MM.1S (cell line): ENCODE results near the gene APBB1.

Experiments
- DNase-seq: peaks from one replicate; pipeline ENCODE4 v3.0.0-alpha.2; 2015
- H2AFZ ChIP-seq: fragments of 300-600 bp; sonication (generic); 2 replicates; pipeline ENCODE4 v1.6.0; 2016; ENCODE audit warnings: antibody characterized with exemption, low read length
- H3F3A ChIP-seq: fragments of 300-600 bp; sonication (generic); 2 replicates; pipeline ENCODE4 v1.6.1; 2016; ENCODE audit warnings: mild to moderate bottlenecking, antibody characterized with exemption, low read length, moderate library complexity, mixed read lengths; ENCODE audit not compliant: insufficient read depth
- H3K27ac ChIP-seq: fragments of 300-600 bp; sonication (generic); 2 replicates; pipeline ENCODE4 v1.5.1; 2016; ENCODE audit warnings: mild to moderate bottlenecking, low read length
- H3K27me3 ChIP-seq: fragments of 300-600 bp; sonication (generic); replicated peaks from 2 replicates; pipeline ENCODE4 v1.6.0; 2016; ENCODE audit warnings: low read length; ENCODE audit not compliant: insufficient read depth
- H3K36me3 ChIP-seq: fragments of 300-600 bp; sonication (generic); replicated peaks from 2 replicates; pipeline ENCODE4 v1.6.1; 2016; ENCODE audit warnings: mild to moderate bottlenecking, low read length, mixed read lengths; ENCODE audit not compliant: insufficient read depth
- H3K4me1 ChIP-seq: fragments of 300-600 bp; sonication (generic); 2 replicates; pipeline ENCODE4 v1.6.1; 2016; ENCODE audit warnings: low read length, mixed read lengths
- H3K4me2 ChIP-seq: fragments of 300-600 bp; sonication (generic); 2 replicates; pipeline ENCODE4 v1.6.0; 2016; ENCODE audit warnings: low read depth, low read length
- H3K4me3 ChIP-seq: fragments of 300-600 bp; sonication (generic); 2 replicates; pipeline ENCODE4 v1.5.1; 2016; ENCODE audit warnings: low read length, mixed read lengths
- H3K79me2 ChIP-seq: fragments of 300-600 bp; sonication (generic); 2 replicates; pipeline ENCODE4 v1.6.1; 2016; ENCODE audit warnings: mixed run types, low read length, mixed read lengths
- H3K9ac ChIP-seq: fragments of 300-600 bp; sonication (generic); 2 replicates; pipeline ENCODE4 v1.6.1; 2016; ENCODE audit warnings: low read length, mixed read lengths
- H3K9me2 ChIP-seq: fragments of 300-600 bp; sonication (generic); replicated peaks from 2 replicates; pipeline ENCODE4 v1.6.1; 2016; ENCODE audit warnings: mild to moderate bottlenecking, low read length, mixed read lengths; ENCODE audit not compliant: insufficient read depth
- H3K9me3 ChIP-seq: fragments of 300-600 bp; sonication (generic); replicated peaks from 2 replicates; pipeline ENCODE4 v1.6.1; 2016; ENCODE audit warnings: mild to moderate bottlenecking, low read length, mixed read lengths; ENCODE audit not compliant: insufficient read depth
- H4K20me1 ChIP-seq: fragments of 300-600 bp; sonication (generic); 2 replicates; pipeline ENCODE4 v1.6.1; 2016; ENCODE audit warnings: mild to moderate bottlenecking, low read length, moderate library complexity, mixed read lengths; ENCODE audit not compliant: insufficient read depth
- CTCF ChIP-seq: fragments of 300-600 bp; sonication (generic); IDR thresholded peaks from 2 replicates; pipeline ENCODE4 v1.5.1; 2016; ENCODE audit warnings: antibody characterized with exemption, low read length, mixed read lengths
- EZH2 ChIP-seq: fragments of 300-600 bp; sonication (generic); optimal IDR thresholded peaks from 2 replicates; pipeline ENCODE3; 2017; ENCODE audit warnings: low read depth, mild to moderate bottlenecking, antibody characterized with exemption, low read length, mixed read lengths
- EZH2phosphoT487 ChIP-seq: fragments of 300-600 bp; sonication (generic); IDR thresholded peaks from 2 replicates; pipeline ENCODE4 v1.6.1; 2018; ENCODE audit warnings: antibody characterized with exemption, low read length

The APBB1 gene

GRCh38 chr11:6410695-6411430 lies 8.0 kb downstream of the APBB1 start:
- no peak overlapping the region for H2AFZ ChIP-seq
- no peak for DNase-seq

GRCh38 chr11:6406370-6406769 lies 12.5 kb downstream of the APBB1 start:
- no peaks in the 10 kb centered on the region for H3F3A ChIP-seq
- peaks cover 9% of the 10 kb centered on the region for H3K4me1 ChIP-seq
- no peak overlapping the region for H2AFZ ChIP-seq
- H3K79me2 ChIP-seq: no peaks in the 10 kb centered on the region
- no peak overlapping the region for H3K4me3 ChIP-seq
- no peaks in the 10 kb centered on the region for H3K9me2 ChIP-seq
- no peaks in the 10 kb centered on the region for H4K20me1 ChIP-seq
- H3K9ac ChIP-seq: no peak overlapping the region
- TF ChIP-seq CTCF (no peak), EZH2 (no peak), EZH2phosphoT487 (no peak)
- H3K36me3 ChIP-seq: no peaks in the 10 kb centered on the region
- DNase-seq: no peak
- H3K27ac ChIP-seq: no peak overlapping the region
- H3K27me3 ChIP-seq: no peaks in the 10 kb centered on the region
- no peak overlapping the region for H3K4me2 ChIP-seq
- H3K9me3 ChIP-seq: no peaks in the 10 kb centered on the region

More at GRCh38 chr11:6410695-6411430, 8.0 kb downstream of the APBB1 start:
- H3K4me1 ChIP-seq: 0 out of 2 replicates have a peak, but pooled peaks cover 6% of the 10 kb centered on the region
- TF ChIP-seq EZH2 (no peak), CTCF (no peak), EZH2phosphoT487 (no peak)
- no peaks in the 10 kb centered on the region for H3K27me3 ChIP-seq
- no peak overlapping the region for H3K27ac ChIP-seq
- no peaks in the 10 kb centered on the region for H3K9me2 ChIP-seq
- H3K9ac ChIP-seq: no peak overlapping the region
- no peaks in the 10 kb centered on the region for H3K9me3 ChIP-seq
- no peaks in the 10 kb centered on the region for H3K36me3 ChIP-seq
- no peaks in the 10 kb centered on the region for H3K79me2 ChIP-seq
- no peak overlapping the region for H3K4me3 ChIP-seq
- no peak overlapping the region for H3K4me2 ChIP-seq
- no peaks in the 10 kb centered on the region for H4K20me1 ChIP-seq
- no peaks in the 10 kb centered on the region for H3F3A ChIP-seq

- DNase-seq: no peak
- Histone ChIP-seq H3K27me3 (no peaks in the 10 kb centered on the region), H2AFZ (no peak overlapping the region), H3F3A (no peaks in the 10 kb centered on the region), H3K4me1 (peaks cover 9% of the 10 kb centered on the region), H3K79me2 (no peaks in the 10 kb centered on the region), H3K4me2 (no peak overlapping the region), H3K36me3 (no peaks in the 10 kb centered on the region), H4K20me1 (no peaks in the 10 kb centered on the region), H3K9me3 (no peaks in the 10 kb centered on the region), H3K27ac (no peak overlapping the region), H3K9ac (no peak overlapping the region), H3K4me3 (no peak overlapping the region), H3K9me2 (no peaks in the 10 kb centered on the region)
- TF ChIP-seq EZH2phosphoT487 (no peak), CTCF (no peak), EZH2 (no peak)
Measured at GRCh38 chr11:6405846-6406245, 13.0 kb downstream of the APBB1 start.
